OCI-LY7 (cell line): ENCODE data around the gene LCOR. TPM values are rescaled to one million over a fixed set of nuclear protein-coding genes. Genes with fewer than 3 reads are reported as not detected.
A peak's percentile ranks its signal among the peaks of the same experiment; 100 is the strongest.

Experiments used
- BruUV-seq: library from RNA; stranded (reverse); fragments of 400-500 nt; replicated peaks from 2 replicates; lab custom pipeline; 2021; lab: Mats Ljungman, UMichigan
- CTCF ChIA-PET: fragments of 300-600 bp; sonication (Branson Sonifier 250); formaldehyde crosslinking; loops from one replicate; lab custom pipeline; 2022; ENCODE audit warnings: antibody characterized with exemption; ENCODE audit not compliant: unreplicated experiment; lab: Charles Lee
- POLR2A ChIA-PET: fragments of 300-600 bp; sonication (Branson Sonifier 250); formaldehyde crosslinking; loops from one replicate; lab custom pipeline; 2022; ENCODE audit warnings: antibody characterized with exemption; lab: Charles Lee
- DNase-seq: peaks from one replicate; pipeline ENCODE4 v3.0.0-alpha.2; 2015; ENCODE audit warnings: low spot score
- H2AFZ ChIP-seq: fragments of 200-600 bp; sonication (generic), shearing (Covaris generic); 2 replicates; pipeline ENCODE4 v1.6.1; 2014; ENCODE audit warnings: mild to moderate bottlenecking, antibody characterized with exemption, low read length, moderate library complexity
- H3K27ac ChIP-seq: fragments of 200-600 bp; sonication (generic); 2 replicates; pipeline ENCODE4 v1.5.1; 2014; ENCODE audit warnings: mixed run types, low read depth, mild to moderate bottlenecking, moderate library complexity, low read length, inconsistent platforms; ENCODE audit not compliant: poor library complexity, severe bottlenecking
- H3K36me3 ChIP-seq: fragments of 200-600 bp; sonication (generic); 2 replicates; pipeline ENCODE4 v1.6.1; 2014; ENCODE audit warnings: mild to moderate bottlenecking, antibody characterized with exemption, low read length, moderate library complexity, mixed read lengths; ENCODE audit not compliant: insufficient read depth
- H3K4me1 ChIP-seq: fragments of 200-600 bp; sonication (generic); 2 replicates; pipeline ENCODE4 v1.5.1; 2014; ENCODE audit warnings: mild to moderate bottlenecking, low read length; ENCODE audit not compliant: insufficient read depth, poor library complexity, severe bottlenecking
- H3K4me2 ChIP-seq: fragments of 200-600 bp; sonication (generic); 2 replicates; pipeline ENCODE4 v1.6.1; 2014; ENCODE audit warnings: mild to moderate bottlenecking, low read length
- H3K4me3 ChIP-seq: fragments of 200-600 bp; sonication (generic); 2 replicates; pipeline ENCODE4 v1.5.1; 2014; ENCODE audit warnings: mild to moderate bottlenecking, low read depth, low read length; ENCODE audit not compliant: poor library complexity, severe bottlenecking
- H3K79me2 ChIP-seq: fragments of 200-600 bp; sonication (generic); 2 replicates; pipeline ENCODE4 v1.6.1; 2016; ENCODE audit warnings: low read depth, mild to moderate bottlenecking, low read length, moderate library complexity, mixed read lengths; ENCODE audit not compliant: insufficient read depth
- H3K9me2 ChIP-seq: fragments of 200-600 bp; sonication (generic); 2 replicates; pipeline ENCODE4 v1.6.1; 2016; ENCODE audit warnings: mild to moderate bottlenecking, low read length, mixed read lengths; ENCODE audit not compliant: insufficient read depth
- H3K9me3 ChIP-seq: fragments of 200-600 bp; sonication (generic); 2 replicates; pipeline ENCODE4 v1.6.1; 2014; ENCODE audit warnings: mild to moderate bottlenecking, mixed run types, low read length, mixed read lengths
- H4K20me1 ChIP-seq: fragments of 200-600 bp; sonication (generic); 2 replicates; pipeline ENCODE4 v1.6.1; 2014; ENCODE audit warnings: mild to moderate bottlenecking, antibody characterized with exemption, low read length, moderate library complexity, mixed read lengths; ENCODE audit not compliant: insufficient read depth
- EZH2phosphoT487 ChIP-seq: fragments of 200-600 bp; sonication (generic); IDR thresholded peaks from 2 replicates; pipeline ENCODE4 v1.6.1; 2018; ENCODE audit warnings: low read depth, borderline replicate concordance, mild to moderate bottlenecking, mixed run types, antibody characterized with exemption, low read length, moderate library complexity, mixed read lengths
- intact Hi-C: fragments of 100-400 bp; cut with micrococcal nuclease; formaldehyde crosslinking; loops from one replicate; pipeline ENCODE4 v1.10.0; 2022; ENCODE audit not compliant: unreplicated experiment
- total RNA-seq, 2 experiments: library from RNA; depleted of rRNA in 1 of 2; stranded (reverse); fragments of >200 nt in 1 of 2; shearing (Covaris generic) in 1 of 2; gene quantifications; 2 replicates each; pipeline ENCODE4 v1.2.3, GENCODE V29; 2014 to 2022
- TF ChIP-seq, protein P1 (sequence below): fragments of 200-600 bp; sonication (generic); conservative IDR thresholded peaks from 2 replicates; pipeline ENCODE4 v1.5.1; 2014; ENCODE audit warnings: mild to moderate bottlenecking, antibody characterized with exemption, low read length, moderate library complexity, mixed read lengths

The LCOR gene
- total RNA-seq, 2 experiments from 2014 or later: 17.1 to 58.4 TPM

DNA sequence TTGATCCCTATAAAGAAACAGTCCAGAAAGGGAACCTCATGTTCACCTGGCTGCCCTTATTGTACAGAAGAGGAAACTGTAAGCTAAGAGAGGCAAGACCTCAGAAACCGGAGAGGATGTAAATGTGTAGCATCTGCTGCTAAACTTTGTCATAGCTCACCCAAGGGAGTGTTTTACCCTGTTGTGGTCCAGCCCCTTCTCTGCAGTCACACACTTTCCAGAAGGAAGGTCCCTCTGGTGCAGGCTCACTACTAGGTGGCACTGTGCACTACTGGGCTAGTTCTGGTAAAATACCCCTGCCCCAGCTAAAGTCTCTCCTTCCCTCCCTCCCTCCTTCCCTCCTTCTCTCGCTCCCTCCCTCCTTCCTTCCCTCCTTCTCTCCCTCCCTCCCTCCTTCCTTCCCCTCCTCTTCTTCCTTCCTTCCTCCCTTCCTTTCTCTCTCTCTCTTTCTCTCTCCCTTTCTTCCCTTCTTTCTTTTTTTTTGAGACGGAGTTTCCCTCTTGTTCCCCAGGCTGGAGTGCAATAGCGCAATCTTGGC, 42.5 kb upstream of the LCOR start:
- H3K4me1 ChIP-seq: peaks cover 30% of the 10 kb centered on the region
- H3K36me3 ChIP-seq: no peaks in the 10 kb centered on the region
- no peaks in the 10 kb centered on the region for H4K20me1 ChIP-seq
- H3K4me3 ChIP-seq: no peak overlapping the region
- DNase-seq: peak; percentile 87
- TF ChIP-seq, protein P1, sequence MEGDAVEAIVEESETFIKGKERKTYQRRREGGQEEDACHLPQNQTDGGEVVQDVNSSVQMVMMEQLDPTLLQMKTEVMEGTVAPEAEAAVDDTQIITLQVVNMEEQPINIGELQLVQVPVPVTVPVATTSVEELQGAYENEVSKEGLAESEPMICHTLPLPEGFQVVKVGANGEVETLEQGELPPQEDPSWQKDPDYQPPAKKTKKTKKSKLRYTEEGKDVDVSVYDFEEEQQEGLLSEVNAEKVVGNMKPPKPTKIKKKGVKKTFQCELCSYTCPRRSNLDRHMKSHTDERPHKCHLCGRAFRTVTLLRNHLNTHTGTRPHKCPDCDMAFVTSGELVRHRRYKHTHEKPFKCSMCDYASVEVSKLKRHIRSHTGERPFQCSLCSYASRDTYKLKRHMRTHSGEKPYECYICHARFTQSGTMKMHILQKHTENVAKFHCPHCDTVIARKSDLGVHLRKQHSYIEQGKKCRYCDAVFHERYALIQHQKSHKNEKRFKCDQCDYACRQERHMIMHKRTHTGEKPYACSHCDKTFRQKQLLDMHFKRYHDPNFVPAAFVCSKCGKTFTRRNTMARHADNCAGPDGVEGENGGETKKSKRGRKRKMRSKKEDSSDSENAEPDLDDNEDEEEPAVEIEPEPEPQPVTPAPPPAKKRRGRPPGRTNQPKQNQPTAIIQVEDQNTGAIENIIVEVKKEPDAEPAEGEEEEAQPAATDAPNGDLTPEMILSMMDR: peak; percentile 56
- TF ChIP-seq EZH2phosphoT487: no peak
- no peaks in the 10 kb centered on the region for H3K79me2 ChIP-seq
- ChIA-PET POLR2A (interaction anchor here (0.5 to 1.5 kb wide), 6 partner anchors 19 to 777 kb away, joined by 3 to 6 read pairs (median 3); partner anchors contain the start of gene LCOR), CTCF (interaction anchor here (1.0 to 1.7 kb wide), 2 partner anchors 26 to 156 kb away, joined by 3 to 6 read pairs; no protein-coding TSS in a partner anchor)
- H3K9me2 ChIP-seq: no peaks in the 10 kb centered on the region
- BruUV-seq: no TSS peak
- H2AFZ ChIP-seq: 0 out of 2 replicates have a peak overlapping the region, but pooled peaks have one; percentile 3
- intact Hi-C loops: loop anchor here (5.0 kb wide), 1 partner anchor 43 kb away; the partner anchor contains the start of gene LCOR
- H3K27ac ChIP-seq: peak overlapping the region; percentile 53
- no peaks in the 10 kb centered on the region for H3K9me3 ChIP-seq
- H3K4me2 ChIP-seq: peak overlapping the region; percentile 40

DNA sequence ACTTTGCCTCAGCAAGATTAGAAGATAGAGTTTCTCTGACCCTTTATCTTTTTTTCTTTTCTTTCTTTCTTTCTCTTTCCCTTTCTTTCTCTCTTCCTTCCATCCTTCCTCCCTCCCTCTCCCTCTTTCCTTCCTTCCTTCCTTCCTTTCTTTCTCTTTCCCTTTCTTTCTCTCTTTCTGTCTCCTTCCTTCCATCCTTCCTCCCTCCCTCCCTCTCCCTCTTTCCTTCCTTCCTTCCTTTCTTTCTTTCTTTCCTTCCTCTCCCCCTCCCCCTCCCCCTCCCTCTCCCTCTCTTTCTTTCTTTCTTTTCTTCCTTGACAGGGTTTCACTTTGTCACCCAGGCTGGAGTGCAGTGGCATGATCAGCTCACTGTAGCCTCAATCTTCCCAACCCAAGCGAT, 40.2 kb upstream of the LCOR start:
- Histone ChIP-seq H3K79me2 (no peaks in the 10 kb centered on the region), H3K4me2 (no peak overlapping the region), H3K9me2 (no peaks in the 10 kb centered on the region), H3K36me3 (no peaks in the 10 kb centered on the region), H3K4me3 (no peak overlapping the region), H3K4me1 (peaks cover 30% of the 10 kb centered on the region), H3K9me3 (no peaks in the 10 kb centered on the region), H4K20me1 (no peaks in the 10 kb centered on the region), H3K27ac (no peak overlapping the region), H2AFZ (no peak overlapping the region)
- CTCF ChIA-PET: no interaction called here
- intact Hi-C loops: no loop called here
- TF ChIP-seq, protein P1: no peak
- TF ChIP-seq EZH2phosphoT487: no peak
- DNase-seq: no peak
- POLR2A ChIA-PET: interaction anchor here (1.3 kb wide), 1 partner anchor 30 kb away, joined by 3 read pairs; no protein-coding TSS in a partner anchor
- no TSS peak for BruUV-seq
